Dedifferentiated amniotic fluid mesenchymal stem cell (primary cell): Measurements from ENCODE around the gene PADI2.
A peak's percentile ranks its signal among the peaks of the same experiment; 100 is the strongest.
"Not testable (repeated sequence)": the region's sequence is repeated elsewhere in the genome, so short reads cannot be mapped to it uniquely, and the experiment has no call there.

Experiments
- DNase-seq: peaks from one replicate; pipeline ENCODE4 v3.0.0-alpha.2; 2016; ENCODE audit errors: extremely low spot score

The PADI2 gene

DNA sequence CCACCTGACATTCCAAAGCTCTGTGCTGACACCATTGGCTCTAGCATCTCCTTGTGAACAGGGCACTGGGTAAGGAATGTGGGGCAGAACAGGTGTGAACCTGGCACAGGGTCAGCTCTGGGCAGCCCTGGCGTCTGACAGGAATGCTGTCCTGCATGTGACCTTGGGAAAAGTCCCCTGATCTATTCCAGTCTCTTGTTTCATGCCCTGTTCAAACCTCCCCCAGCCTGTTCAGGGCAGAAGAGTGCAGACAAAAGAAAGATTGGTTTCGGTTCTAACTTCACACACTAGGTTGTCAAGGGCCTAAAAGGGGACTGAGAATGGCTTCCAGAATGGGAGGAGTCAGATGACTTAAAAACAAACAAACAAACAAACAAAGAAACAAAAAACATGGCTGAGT is 37.8 kb downstream of the PADI2 start:
- no peak for DNase-seq

- DNase-seq: no peak
These were observed 38.4 kb downstream of the PADI2 start for GRCh38 chr1:17080880-17081279.

GRCh38 chr1:17080085-17080759 is 39.0 kb downstream of the PADI2 start:
- DNase-seq: no peak

DNA sequence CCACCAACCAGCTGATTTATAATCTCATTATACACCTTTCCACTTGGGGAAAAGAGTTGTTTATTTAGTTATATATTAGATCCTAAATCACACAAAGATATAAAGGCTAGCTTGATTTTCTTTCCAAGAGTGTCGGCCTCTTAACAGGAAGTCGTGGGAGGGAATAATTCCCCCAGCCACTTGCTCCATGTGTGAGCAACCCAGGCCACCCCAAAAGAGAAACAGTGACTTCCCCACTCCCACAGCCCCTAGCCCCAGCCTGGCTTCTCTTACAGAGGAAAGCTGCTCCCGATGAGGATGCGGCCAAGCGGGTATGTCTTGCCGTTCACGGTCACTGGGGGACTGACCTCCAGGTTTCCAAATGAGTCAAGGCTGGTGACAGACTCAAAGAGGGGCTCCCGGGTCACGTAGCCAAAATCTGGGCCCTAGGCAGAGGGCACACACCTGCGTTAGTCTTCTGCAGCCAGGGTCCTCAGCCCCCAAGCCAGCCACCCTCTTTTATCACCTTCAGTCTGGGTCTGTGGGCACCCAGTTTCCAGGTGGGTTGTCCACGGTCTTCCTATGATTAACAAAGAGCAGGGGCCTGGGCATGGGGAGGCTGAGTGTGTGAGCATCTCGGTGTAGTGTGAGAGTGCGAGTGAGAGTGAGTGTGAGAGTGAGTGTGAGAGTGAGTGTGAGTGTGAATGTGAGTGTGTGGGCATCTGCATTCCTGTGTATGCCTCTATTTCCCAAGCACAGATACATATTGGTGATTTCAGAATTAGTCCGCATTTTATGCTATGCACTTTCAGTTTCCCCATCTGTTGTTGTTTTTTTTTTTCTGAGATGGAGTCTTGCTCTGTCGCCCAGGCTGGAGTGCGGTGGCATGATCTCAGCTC is 40.0 kb downstream of the PADI2 start:
- no peak for DNase-seq

- DNase-seq: no peak
These were observed 43.6 kb downstream of the PADI2 start for GRCh38 chr1:17075470-17076255.

GRCh38 chr1:17071794-17072193 is 47.5 kb downstream of the PADI2 start:
- DNase-seq: no peak

GRCh38 chr1:17070163-17070525 is 49.1 kb downstream of the PADI2 start:
- DNase-seq: no peak

DNA sequence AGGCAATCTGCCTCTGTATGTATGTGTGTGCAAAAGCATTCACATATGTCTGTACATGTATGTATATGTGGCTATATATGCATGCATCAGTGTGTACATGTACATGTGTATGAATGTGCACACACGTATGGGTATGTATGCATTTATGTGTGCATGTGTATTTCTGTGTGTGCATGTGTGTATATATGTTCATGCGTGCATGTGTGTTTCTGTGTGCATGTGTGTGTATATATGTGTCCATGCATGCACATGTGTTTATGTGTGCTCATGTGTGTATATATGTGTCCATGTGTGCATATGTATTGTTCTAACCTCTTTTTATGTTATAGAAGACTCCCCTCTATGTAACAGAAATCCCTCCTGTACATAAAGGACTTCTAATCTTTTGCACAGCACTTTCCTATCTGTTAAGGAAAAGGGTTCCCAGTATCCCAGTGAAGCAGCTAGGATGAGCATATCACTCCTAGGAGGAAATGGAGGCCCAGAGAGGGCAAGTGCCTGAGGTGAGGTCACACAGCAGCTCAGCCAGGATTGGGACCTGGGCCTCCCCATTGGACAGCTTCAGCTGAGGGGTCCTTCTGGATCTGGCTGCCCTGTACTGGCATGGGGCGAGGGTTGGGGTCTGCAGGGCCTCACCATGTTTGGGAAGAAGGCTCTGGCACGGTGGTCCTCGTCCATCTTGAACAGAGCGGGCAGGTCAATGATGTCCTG is 49.6 kb downstream of the PADI2 start:
- no peak for DNase-seq

DNA sequence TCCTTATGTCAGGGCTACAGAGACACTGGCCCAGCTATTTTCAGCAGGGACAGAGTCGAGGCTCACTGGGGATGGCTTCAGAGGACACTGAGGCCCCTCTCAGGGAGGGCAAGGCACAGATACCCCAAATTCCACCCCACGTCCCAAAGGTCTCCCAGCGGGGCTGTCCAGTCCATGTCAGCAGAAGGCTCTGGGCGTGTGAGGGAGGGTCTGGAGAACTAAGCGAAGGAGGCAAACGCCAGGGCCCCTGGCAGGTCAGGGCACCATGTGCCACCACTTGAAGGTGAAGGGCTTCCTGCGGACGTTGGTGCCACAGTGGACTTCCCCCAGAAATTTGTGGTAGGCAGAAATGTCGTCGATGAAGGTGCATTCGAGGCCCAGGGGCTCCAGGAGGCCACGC is 50.5 kb downstream of the PADI2 start:
- no peak for DNase-seq

DNA sequence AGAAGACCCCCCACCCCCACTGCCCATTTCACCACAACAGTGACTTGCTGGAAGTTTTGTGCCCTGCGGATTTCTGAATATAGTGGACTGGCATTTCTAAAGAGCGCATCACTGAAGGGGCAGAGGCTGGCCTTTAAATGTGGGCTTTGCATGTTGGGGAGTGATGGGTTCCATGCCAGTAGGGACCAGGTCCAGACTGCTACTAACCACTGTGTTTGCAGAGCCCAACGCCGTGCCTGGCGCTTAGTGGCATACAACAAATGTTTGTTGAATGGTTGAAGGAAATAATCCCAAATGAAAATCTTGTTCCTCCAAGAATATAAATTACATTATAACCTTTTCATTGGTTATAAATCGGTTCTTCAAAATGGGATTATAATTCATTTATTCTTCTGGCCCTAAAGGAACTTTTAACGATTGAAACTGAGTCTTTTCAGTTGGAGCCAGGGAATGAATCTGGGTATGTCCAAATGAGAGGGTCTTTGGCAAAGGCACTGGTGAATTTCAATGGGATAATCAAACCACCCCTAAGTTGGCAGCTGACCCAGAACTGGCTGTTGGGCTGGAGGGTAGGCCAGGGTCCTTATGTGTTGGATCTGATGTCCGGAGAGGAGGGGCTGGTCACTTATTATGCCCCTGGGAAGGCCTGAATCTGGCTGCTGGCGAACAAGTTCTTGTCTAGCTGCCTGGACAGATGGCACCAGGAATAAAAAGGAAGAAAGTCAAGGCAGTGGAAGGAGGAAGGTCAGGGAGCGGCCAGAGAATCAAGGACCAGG is 51.6 kb downstream of the PADI2 start:
- no peak for DNase-seq

DNA sequence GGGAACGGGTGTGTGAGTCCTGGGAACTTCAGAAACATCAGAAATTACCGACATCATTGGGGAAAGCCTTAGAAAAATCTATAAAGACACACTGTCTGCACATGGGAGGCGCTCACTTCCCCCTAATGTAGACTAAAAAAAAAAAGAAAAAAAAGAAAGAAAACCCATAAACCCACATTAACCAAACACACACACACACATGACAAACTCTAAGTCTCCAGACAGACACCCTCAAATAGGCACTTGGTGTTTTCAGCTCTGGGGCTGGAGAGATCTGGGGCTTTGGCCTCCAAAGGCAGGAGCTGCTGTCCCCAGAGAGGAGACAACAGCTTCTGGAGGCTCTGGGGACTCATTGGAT is 52.2 kb downstream of the PADI2 start:
- DNase-seq: no peak

DNA sequence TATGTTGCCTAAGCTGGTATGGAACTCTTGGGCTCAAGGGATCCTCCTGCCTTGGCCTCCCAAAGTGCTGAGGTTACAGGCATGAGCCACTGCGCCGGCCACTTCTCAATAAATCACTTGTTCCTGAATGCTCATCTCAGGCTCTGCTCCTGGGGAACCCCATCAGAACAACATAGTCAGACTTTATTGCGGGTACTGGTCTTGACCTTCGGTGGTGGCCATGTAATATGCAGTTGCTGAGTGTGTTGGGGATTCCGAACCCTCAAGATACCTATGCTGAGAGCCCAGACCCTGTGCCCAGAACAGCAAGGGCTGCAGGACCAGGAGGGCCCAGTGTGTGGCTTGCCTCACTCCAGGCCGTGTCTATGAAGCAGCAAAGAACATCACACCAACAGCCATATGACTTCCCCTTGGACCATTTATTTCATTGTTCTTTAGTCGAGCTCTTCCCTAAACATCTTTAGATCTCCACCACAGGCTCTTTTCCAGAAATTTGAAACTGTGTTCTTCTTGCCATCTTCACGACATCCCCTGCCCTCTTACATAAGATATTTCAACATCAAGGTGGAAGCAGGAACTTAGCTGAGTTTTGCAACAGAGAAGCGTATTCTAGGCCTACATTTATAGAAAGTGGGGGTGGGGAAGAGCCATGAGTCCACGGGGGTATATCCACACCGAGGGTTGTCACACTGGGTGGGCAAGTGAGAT is 52.7 kb downstream of the PADI2 start:
- DNase-seq: no peak

- DNase-seq: no peak
These were observed 53.6 kb downstream of the PADI2 start for GRCh38 chr1:17065666-17066065.

- not testable (repeated sequence) for DNase-seq
These were observed 56.5 kb downstream of the PADI2 start for GRCh38 chr1:17062751-17063150.

GRCh38 chr1:17061892-17062291 is 57.4 kb downstream of the PADI2 start:
- DNase-seq: no peak

GRCh38 chr1:17061486-17061885 is 57.8 kb downstream of the PADI2 start:
- no peak for DNase-seq

GRCh38 chr1:17060306-17060749 is 58.9 kb downstream of the PADI2 start:
- DNase-seq: no peak

- DNase-seq: peak; percentile 61
These were observed 59.6 kb downstream of the PADI2 start for GRCh38 chr1:17059391-17060305.

DNA sequence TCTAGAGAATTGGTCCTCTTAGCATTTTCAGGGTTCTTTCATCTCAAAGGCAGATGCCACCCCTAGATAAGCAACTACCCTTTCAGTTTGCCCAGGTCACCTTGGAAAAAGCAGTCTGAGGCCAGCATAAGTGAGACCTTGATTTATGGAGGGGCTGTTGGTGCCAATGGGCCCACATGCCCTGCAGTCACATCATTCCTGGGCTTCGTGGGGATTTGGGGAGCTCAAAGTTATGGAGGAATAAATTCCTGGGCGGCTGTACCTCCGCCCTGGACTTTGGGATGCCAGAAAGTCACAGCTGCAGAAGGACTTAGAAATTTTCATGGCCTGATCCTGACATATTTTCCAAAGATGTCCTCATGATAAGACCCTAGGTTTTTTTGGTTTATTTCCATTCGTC is 62.7 kb downstream of the PADI2 start:
- DNase-seq: no peak
